H7 (cell line): Measurements from ENCODE around the gene IFNAR2. TPM values are rescaled to one million over a fixed set of nuclear protein-coding genes. Genes with fewer than 3 reads are reported as not detected.

ENCODE experiments used
- total RNA-seq: library from RNA; depleted of rRNA; stranded (reverse); fragments of >200 nt; shearing (Covaris generic); gene quantifications from 2 replicates; pipeline ENCODE4 v1.2.3, GENCODE V29; 2014; rRNA removed

The IFNAR2 gene
- total RNA-seq, 1 experiment from 2014 or later, result 2.8 TPM

Other genes with a start within 250 kb of the IFNAR2 start
- 0.17 and 0.67 TPM in 2 replicates for gene OLIG2, start 204.0 kb upstream of the IFNAR2 start, total RNA-seq
- 0.15 and 1.2 TPM in 2 replicates for gene OLIG1, start 159.8 kb upstream of the IFNAR2 start, total RNA-seq
- gene IL10RB, start 36.4 kb downstream of the IFNAR2 start, total RNA-seq, result 5.0 and 6.7 TPM in 2 replicates
- 1.2 and 1.6 TPM in 2 replicates for gene IFNAR1, start 95.0 kb downstream of the IFNAR2 start, total RNA-seq
- gene IFNGR2, start 173.5 kb downstream of the IFNAR2 start, total RNA-seq, result 37.8 and 46.1 TPM in 2 replicates